Liver (tissue), 9 donors: ENCODE measurements around the gene ALS2CL. TPM values are rescaled to one million over a fixed set of nuclear protein-coding genes. Genes with fewer than 3 reads are reported as not detected.

Experiments used
- DNase-seq: peaks from one replicate; pipeline ENCODE4 v3.0.0-alpha.2; 2017; ENCODE audit warnings: low spot score
- H3K27ac ChIP-seq, 2 donors: one replicate each; pipeline ENCODE4 v1.7.0; 2013; ENCODE audit warnings: inconsistent platforms in 2 of 2, low read length in 2 of 2, control low read depth in 1 of 2, low read depth in 1 of 2, mild to moderate bottlenecking in 1 of 2
- H3K27me3 ChIP-seq, 4 donors: one replicate each; pipeline versions ENCODE4 v1.6.1 to v1.7.0; 2013; ENCODE audit warnings: low read length in 3 of 4, inconsistent platforms in 1 of 4, mild to moderate bottlenecking in 1 of 4, moderate library complexity in 1 of 4; ENCODE audit not compliant: control insufficient read depth in 4 of 4, insufficient read depth in 4 of 4
- H3K36me3 ChIP-seq, 4 donors: one replicate each; pipeline versions ENCODE4 v1.6.1 to v1.7.0; 2013; ENCODE audit warnings: low read length in 3 of 4, mild to moderate bottlenecking in 3 of 4, low read depth in 1 of 4, moderate library complexity in 1 of 4; ENCODE audit not compliant: control insufficient read depth in 4 of 4, insufficient read depth in 3 of 4
- H3K4me1 ChIP-seq, 4 donors: one replicate each; pipeline versions ENCODE4 v1.6.1 to v1.7.0; 2013; ENCODE audit warnings: low read length in 3 of 4, mild to moderate bottlenecking in 3 of 4, moderate library complexity in 1 of 4; ENCODE audit not compliant: control insufficient read depth in 4 of 4, insufficient read depth in 4 of 4
- H3K4me3 ChIP-seq, 3 donors: one replicate each; pipeline versions ENCODE4 v1.6.1 to v1.7.0; 2013; ENCODE audit warnings: low read length in 3 of 3, control low read depth in 1 of 3, low read depth in 1 of 3, mild to moderate bottlenecking in 1 of 3
- H3K9ac ChIP-seq, 2 donors: one replicate each; pipeline ENCODE4 v1.7.0; 2013; ENCODE audit warnings: low read length in 2 of 2, mild to moderate bottlenecking in 2 of 2, moderate library complexity in 2 of 2, control low read depth in 1 of 2, low read depth in 1 of 2
- H3K9me3 ChIP-seq, 4 donors: one replicate each; pipeline versions ENCODE4 v1.6.1 to v1.7.0; 2013; ENCODE audit warnings: low read length in 3 of 4; ENCODE audit not compliant: control insufficient read depth in 4 of 4
- ATF3 ChIP-seq: IDR thresholded peaks from 2 replicates; pipeline ENCODE4 v1.6.1; 2016; ENCODE audit warnings: antibody characterized with exemption
- CTCF ChIP-seq: fragments of 150-350 bp; IDR thresholded peaks from 2 replicates; pipeline ENCODE4 v1.5.1; 2017; ENCODE audit warnings: improper control_type of control experiment, low read depth, low read length; ENCODE audit not compliant: missing input control
- EGR1 ChIP-seq, 2 donors: IDR thresholded peaks; 2 replicates each; pipeline ENCODE4 v1.6.1; 2016 to 2018; ENCODE audit warnings: antibody characterized with exemption in 2 of 2, low read depth in 2 of 2
- FOXA1 ChIP-seq: IDR thresholded peaks from 2 replicates; pipeline ENCODE4 v1.6.1; 2016; ENCODE audit warnings: antibody characterized with exemption
- FOXA2 ChIP-seq: IDR thresholded peaks from 2 replicates; pipeline ENCODE4 v1.6.1; 2016; ENCODE audit warnings: antibody characterized with exemption
- GABPA ChIP-seq, 2 donors: IDR thresholded peaks in 1 of 2; conservative IDR thresholded peaks in 1 of 2; 2 replicates each; pipeline ENCODE4 v1.6.1; 2016; ENCODE audit warnings: antibody characterized with exemption in 2 of 2, mild to moderate bottlenecking in 1 of 2, moderate library complexity in 1 of 2
- HNF4A ChIP-seq, 2 donors: conservative IDR thresholded peaks; 2 replicates each; pipeline ENCODE4 v1.6.1; 2016; ENCODE audit warnings: antibody characterized with exemption in 2 of 2, mild to moderate bottlenecking in 2 of 2
- HNF4G ChIP-seq: IDR thresholded peaks from 2 replicates; pipeline ENCODE4 v1.6.1; 2016; ENCODE audit warnings: antibody characterized with exemption
- JUND ChIP-seq, 2 donors: IDR thresholded peaks; 2 replicates each; pipeline ENCODE4 v1.6.1; 2016; ENCODE audit warnings: antibody characterized with exemption in 2 of 2
- MAX ChIP-seq: IDR thresholded peaks from 2 replicates; pipeline ENCODE4 v1.6.1; 2016; ENCODE audit warnings: antibody characterized with exemption
- NR2F2 ChIP-seq: IDR thresholded peaks from 2 replicates; pipeline ENCODE4 v1.6.1; 2016; ENCODE audit warnings: antibody characterized with exemption
- RAD21 ChIP-seq, 2 donors: IDR thresholded peaks; 2 replicates each; pipeline ENCODE4 v1.6.1; 2016; ENCODE audit warnings: antibody characterized with exemption in 2 of 2, mild to moderate bottlenecking in 2 of 2
- REST ChIP-seq: IDR thresholded peaks from 2 replicates; pipeline ENCODE4 v1.6.1; 2016; ENCODE audit warnings: antibody characterized with exemption, mild to moderate bottlenecking
- RXRA ChIP-seq, 2 donors: IDR thresholded peaks; 2 replicates each; pipeline ENCODE4 v1.6.1; 2017 to 2018; ENCODE audit warnings: antibody characterized with exemption in 2 of 2, mild to moderate bottlenecking in 1 of 2
- SP1 ChIP-seq: IDR thresholded peaks from 2 replicates; pipeline ENCODE4 v1.6.1; 2018; ENCODE audit warnings: antibody characterized with exemption, mild to moderate bottlenecking
- TAF1 ChIP-seq: conservative IDR thresholded peaks from 2 replicates; pipeline ENCODE4 v1.6.1; 2016; ENCODE audit warnings: antibody characterized with exemption, mild to moderate bottlenecking
- YY1 ChIP-seq: IDR thresholded peaks from 2 replicates; pipeline ENCODE4 v1.6.1; 2016; ENCODE audit warnings: antibody characterized with exemption, mild to moderate bottlenecking
- ZBTB33 ChIP-seq: IDR thresholded peaks from 2 replicates; pipeline ENCODE4 v1.6.1; 2016; ENCODE audit warnings: antibody characterized with exemption
- WGBS: extraction: QIAGEN DNeasy Blood & Tissue Kit; methylation state at CpG from one replicate; pipeline ENCODE4 v1.1.7; 2013; 5-methylcytosine and 5-hydroxymethylcytosine counted together
- polyA plus RNA-seq, 2 donors: library from polyadenylated mRNA; stranded (reverse) in 1 of 2; unstranded in 1 of 2; fragments of 200-250 nt in 1 of 2; fragments of >200 nt in 1 of 2; fragmentation: Nextera tagmentation in 1 of 2; extraction: Ambion mirVana in 1 of 2; gene quantifications; one replicate each; pipeline versions ENCODE4 v1.2.1 to v1.2.3, GENCODE V29; 2013 to 2015
- total RNA-seq, 2 donors: library from RNA; depleted of rRNA; stranded (reverse); fragments of >200 nt; gene quantifications; one replicate each; pipeline ENCODE4 v1.2.3, GENCODE V29; 2014
- donor health status: healthy.
- donor health status: healthy.
- donor health status: healthy.
- donor health status: healthy.
- donor health status: healthy.

Gene ALS2CL
- total and polyA plus RNA-seq, 4 donors = 0.51 to 22.9 (median 5.7) TPM

- H3K27ac ChIP-seq = no peak overlapping the region
- 92% methylated on average over 7 of the region's 7 CpGs for WGBS
- H3K4me3 ChIP-seq = no peak overlapping the region
- TF ChIP-seq HNF4A (conservative IDR thresholded peaks at IDR 0.05) = no peak
- TF ChIP-seq FOXA1 = no peak
- no peak for TF ChIP-seq TAF1
- no peak for TF ChIP-seq ATF3
- no peak for TF ChIP-seq REST
- H3K4me1 ChIP-seq = peaks cover 0 to 2% (median 1%) of the 10 kb centered on the region in 4 donors
- DNase-seq = no peak
- no peaks in the 10 kb centered on the region for H3K27me3 ChIP-seq
- H3K9me3 ChIP-seq = no peaks in the 10 kb centered on the region
- no peak overlapping the region for H3K9ac ChIP-seq
- H3K36me3 ChIP-seq = no peaks in the 10 kb centered on the region
Measured at GRCh38 chr3:46710229-46710628, 16.8 kb upstream of the ALS2CL start.

- Histone ChIP-seq H3K27ac (no peak overlapping the region), H3K27me3 (no peaks in the 10 kb centered on the region), H3K4me1 (peaks cover 0 to 6% (median 3%) of the 10 kb centered on the region in 4 donors), H3K9me3 (no peaks in the 10 kb centered on the region), H3K9ac (no peak overlapping the region), H3K4me3 (no peak overlapping the region), H3K36me3 (no peaks in the 10 kb centered on the region)
- WGBS = 89% methylated on average over 6 of the region's 6 CpGs
- DNase-seq = no peak
- TF ChIP-seq MAX (no peak), ATF3 (no peak), HNF4A (conservative IDR thresholded peaks at IDR 0.05) (no peak), FOXA2 (no peak), REST (no peak), GABPA (IDR thresholded peaks at IDR 0.05 in 1 of 2, conservative IDR thresholded peaks at IDR 0.05 in 1 of 2) (no peak), SP1 (no peak), EGR1 (IDR thresholded peaks at IDR 0.05; ENCODE audit: low read depth in 2 of 2) (no peak), HNF4G (no peak), TAF1 (no peak), JUND (IDR thresholded peaks at IDR 0.05) (no peak), ZBTB33 (no peak), RXRA (IDR thresholded peaks at IDR 0.05) (no peak), YY1 (no peak), CTCF (no peak), FOXA1 (no peak), RAD21 (IDR thresholded peaks at IDR 0.05) (no peak), NR2F2 (no peak)
Measured at GRCh38 chr3:46709721-46710120, 16.2 kb upstream of the ALS2CL start.
